Activated naive CD4-positive, alpha-beta T cell treated with anti-CD3 and anti-CD28 coated beads, Interleukin-2, amount 50 U/mL, for 72 hours (primary cell): ENCODE data around the gene WDR7. TPM values are rescaled to one million over a fixed set of nuclear protein-coding genes. Genes with fewer than 3 reads are reported as not detected.

Experiments used
- ATAC-seq, 2 donors: fragments of 150-1000 bp; cut with Tn5 transposase; 2 replicates each; pipeline ENCODE4 v1.10.0; 2021; ENCODE audit warnings: mild to moderate bottlenecking in 2 of 2, moderate library complexity in 2 of 2
- DNase-seq, 2 donors: peaks; one replicate each; pipeline ENCODE4 v3.0.0; 2021 to 2022; ENCODE audit warnings: low spot score in 2 of 2
- H3K27ac Mint-ChIP-seq, 2 donors: one replicate each; pipeline ENCODE4 v1.8.0; 2022; ENCODE audit warnings: mild to moderate bottlenecking in 2 of 2, mixed read lengths in 2 of 2
- H3K36me3 Mint-ChIP-seq, 2 donors: one replicate each; pipeline ENCODE4 v1.8.0; 2022; ENCODE audit warnings: mixed read lengths in 2 of 2
- H3K9me3 Mint-ChIP-seq, 2 donors: one replicate each; pipeline ENCODE4 v1.8.0; 2022; ENCODE audit warnings: mixed read lengths in 2 of 2
- total RNA-seq, 2 donors: library from RNA; stranded (reverse); gene quantifications; one replicate each; pipeline ENCODE4 v1.2.3, GENCODE V29; 2022

Gene WDR7
- total RNA-seq, 2 donors from 2014 or later = 21.9 to 33.7 TPM

DNA sequence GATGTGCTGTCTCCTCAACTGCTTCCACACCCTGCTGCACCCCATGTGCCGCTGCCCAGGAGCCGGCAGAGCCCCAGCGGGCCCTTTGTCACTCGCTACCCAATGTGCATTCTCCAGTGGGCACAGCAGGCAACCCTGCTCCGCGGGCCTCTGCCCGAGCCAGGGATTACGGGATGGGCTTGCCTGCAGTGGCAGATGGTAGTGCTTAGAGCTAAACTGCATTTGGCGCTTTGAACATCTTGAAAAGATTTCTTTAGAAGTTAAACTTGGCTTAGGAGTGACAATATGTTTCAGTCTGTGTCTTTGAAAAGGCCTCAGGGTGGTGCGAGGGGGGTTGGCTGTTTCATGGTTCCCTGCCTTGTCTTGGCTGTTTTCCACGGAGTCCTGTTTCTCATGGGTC is 411.7 kb downstream of the WDR7 start:
- DNase-seq (no peak), ATAC-seq (no peak)
- Mint-ChIP-seq H3K27ac (no peak overlapping the region), H3K36me3 (no peaks in the 10 kb centered on the region), H3K9me3 (no peaks in the 10 kb centered on the region)

DNA sequence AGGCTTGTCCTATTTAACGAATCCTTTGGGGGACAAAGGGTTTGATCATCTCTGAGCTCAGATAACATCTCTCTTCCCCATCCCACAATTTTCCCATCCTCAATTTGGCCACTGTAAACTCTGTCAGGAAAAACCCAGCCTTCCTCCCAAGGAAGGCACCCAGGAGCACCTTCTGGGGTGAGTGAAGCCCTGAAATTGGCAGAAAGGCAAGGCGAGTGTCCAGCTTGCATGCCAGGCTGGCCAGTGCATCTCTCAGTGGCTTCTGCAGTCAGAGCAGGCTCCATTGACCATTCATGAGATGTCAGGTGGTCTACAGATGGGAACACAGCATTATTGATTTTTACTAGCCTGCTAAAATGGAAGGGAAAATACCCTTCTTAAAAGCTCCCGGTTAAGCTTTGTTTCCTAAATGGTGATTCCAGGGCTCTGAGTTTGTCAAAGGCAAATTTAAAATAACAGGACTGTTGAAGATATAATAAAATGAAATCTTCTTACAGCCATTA is 412.5 kb downstream of the WDR7 start:
- Mint-ChIP-seq H3K9me3 (no peaks in the 10 kb centered on the region), H3K36me3 (no peaks in the 10 kb centered on the region), H3K27ac (no peak overlapping the region)
- no peak for ATAC-seq
- DNase-seq = no peak

DNA sequence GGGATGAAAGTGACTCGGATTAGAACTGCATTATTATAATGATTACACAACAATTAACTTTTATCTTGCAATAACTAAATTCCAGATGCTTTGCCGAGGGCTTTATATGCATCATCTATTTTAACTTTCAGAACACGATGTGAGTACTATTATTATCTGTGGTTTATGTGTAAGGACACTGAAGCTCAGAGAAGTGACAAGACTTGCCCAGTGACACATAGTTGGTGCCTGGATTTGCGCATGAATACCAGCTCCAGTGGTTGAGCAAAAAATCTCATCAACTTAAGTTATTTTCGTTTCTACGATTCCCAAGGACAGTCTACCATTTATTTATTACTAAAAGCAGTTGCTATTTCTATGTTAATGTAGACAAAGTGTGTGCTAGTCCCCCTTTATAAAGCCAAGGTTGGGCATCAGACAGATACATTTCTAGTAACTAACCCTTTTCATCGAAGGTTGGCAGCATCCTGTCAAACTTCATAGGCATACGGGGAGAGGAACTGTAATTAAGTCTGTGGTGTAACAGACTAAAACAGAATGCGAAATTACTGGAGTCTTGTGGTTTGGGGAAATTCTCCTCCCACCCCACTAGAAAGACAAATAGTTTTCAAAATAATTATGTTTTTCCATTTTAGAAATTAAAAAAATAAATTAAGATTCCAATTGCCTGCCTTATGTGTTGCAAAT is 422.5 kb downstream of the WDR7 start:
- no peak for DNase-seq
- Mint-ChIP-seq H3K36me3 (no peaks in the 10 kb centered on the region), H3K27ac (no peak overlapping the region), H3K9me3 (no peaks in the 10 kb centered on the region)
- ATAC-seq = no peak

DNA sequence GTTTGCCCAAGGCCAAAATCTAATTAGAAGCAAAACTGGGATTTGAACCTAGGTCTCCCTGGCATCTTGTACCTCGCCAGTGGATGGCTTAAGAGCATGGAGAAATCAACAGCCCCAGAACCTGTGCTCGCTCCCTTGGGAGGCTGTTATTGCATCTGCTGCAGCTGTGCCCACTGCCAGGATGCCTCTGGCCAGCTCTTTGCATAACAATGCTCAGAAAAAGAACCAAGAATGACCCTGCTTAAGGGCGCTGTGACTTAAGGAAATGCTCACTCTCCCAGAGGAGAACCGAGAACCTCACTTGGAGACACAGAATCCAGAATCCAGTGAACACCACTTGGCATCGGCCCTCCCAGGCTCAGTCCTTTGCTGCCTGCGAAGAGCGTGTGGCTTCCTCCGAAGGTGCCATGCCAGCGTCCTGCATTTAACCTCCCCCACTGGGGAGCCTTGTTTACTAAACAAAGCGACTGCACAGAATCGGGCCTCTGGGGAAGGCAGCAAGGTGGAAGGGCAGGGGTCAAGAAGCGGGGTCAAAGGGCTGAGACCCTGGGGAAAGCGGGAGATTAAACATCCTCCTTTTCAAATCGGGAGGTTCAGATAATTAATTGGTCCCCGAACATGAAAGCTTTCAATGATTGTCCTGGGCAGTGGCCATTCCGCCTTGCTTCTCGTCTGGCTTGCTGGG is 424.7 kb downstream of the WDR7 start:
- no peak for ATAC-seq

DNA sequence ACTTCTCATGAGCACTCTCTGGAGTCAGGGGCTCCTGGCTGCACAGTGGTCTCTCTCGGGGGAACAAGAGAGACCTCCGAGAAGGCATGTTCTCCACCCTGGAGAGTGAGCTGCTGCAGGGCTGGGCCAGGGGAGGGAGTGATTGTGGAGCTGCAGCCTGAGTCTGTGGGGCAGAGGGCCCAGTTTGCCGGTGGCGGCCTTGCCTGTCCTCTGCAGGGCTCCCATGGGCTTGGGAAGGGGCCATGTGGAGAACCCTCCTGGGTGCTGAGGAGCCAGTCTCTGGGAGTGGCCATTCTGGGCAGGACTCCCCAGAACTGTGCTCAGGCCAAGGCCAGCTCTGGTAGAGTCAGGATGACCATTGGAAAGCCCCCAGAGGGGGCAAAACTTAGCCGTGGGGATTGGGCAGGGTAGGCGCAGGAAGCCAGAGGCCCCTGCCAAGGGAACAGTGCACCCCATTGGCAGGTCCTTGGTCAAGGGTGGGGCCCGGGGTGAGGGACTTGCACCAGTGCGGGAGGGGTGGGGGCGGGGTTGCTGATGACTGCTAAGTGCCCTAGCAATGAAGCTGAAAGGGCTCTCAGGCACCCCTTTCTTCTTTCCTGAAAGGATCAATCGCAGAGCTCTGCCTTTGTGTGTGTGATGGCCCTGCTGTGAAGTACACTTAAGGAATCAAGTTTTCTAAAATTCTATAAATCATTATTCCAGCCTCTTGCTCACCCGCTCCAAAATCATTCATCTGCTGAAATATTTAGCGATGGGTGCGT is 426.0 kb downstream of the WDR7 start:
- DNase-seq (no peak), ATAC-seq (no peak)
- peaks cover 6% of the 10 kb centered on the region in 2 donors for H3K36me3 Mint-ChIP-seq
- peaks cover 8 to 9% of the 10 kb centered on the region in 2 donors for H3K9me3 Mint-ChIP-seq
- no peak overlapping the region for H3K27ac Mint-ChIP-seq

More for the DNA sequence above, 424.7 kb downstream of the WDR7 start:
- Mint-ChIP-seq H3K9me3 (peaks cover 5 to 6% of the 10 kb centered on the region in 2 donors), H3K27ac (no peak overlapping the region), H3K36me3 (peaks cover 6% of the 10 kb centered on the region in 2 donors)
- no peak for DNase-seq

DNA sequence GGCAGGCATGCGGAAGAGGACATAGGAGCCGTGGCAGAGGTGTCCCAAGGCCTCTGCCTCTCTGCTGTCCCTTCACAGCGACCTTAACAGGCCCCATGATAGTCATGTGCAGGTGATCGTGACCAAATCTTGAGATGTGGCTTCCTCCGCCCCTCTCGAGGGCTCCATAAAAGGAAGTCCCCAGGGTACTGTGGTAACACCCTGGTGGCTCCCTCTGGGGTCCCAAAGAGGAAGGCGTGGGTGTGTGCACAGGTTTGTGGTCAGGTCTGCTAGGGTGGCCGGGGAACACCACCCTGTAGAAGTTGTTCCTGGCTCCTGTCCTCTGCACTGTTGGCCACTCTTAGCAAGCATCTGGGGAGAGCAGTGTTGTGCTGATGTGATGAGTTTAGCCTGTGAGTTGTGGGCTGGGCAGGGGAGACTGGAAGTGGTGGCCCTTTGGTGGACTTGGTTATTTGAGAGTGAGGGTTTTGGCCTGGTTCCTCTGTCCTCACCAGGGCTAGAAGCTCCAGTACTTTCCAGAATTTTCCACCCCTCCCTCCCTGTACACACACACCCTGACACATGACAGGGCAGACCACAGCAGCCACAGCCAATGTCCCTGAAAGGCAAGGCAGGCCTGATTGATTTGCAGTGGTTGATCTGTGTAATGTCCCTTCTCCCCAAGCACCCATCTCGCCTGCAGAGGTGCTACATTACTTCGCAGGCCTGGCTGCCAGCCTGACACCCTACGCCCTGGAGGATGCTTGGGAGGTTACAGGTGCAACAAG is 426.8 kb downstream of the WDR7 start:
- ATAC-seq (peak; percentile 41 to 83), DNase-seq (peak in 1 of 2 donors; percentile 62)
- no peak overlapping the region for H3K27ac Mint-ChIP-seq
- H3K36me3 Mint-ChIP-seq = peaks cover 6% of the 10 kb centered on the region in 2 donors
- peaks cover 8 to 9% of the 10 kb centered on the region in 2 donors for H3K9me3 Mint-ChIP-seq

DNA sequence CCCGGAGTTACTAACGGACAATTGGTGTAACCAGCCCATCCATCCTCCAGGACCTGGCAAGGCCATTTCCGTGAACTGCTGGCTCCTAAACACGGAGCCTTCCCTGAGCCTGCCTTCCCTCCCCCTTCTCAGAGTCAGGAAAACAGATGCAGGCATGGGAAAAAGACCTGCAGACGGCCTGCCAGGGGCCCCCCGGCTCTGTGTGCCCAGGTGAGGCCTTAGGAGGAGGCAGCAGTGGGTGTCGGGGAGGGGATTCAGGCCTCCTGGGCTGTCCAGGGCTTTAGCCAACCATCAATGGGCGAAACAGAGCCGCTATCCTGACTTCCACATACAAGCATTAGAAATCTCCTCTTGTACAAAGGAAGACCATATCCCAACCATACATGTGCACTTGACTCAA is 427.5 kb downstream of the WDR7 start:
- DNase-seq = no peak
- Mint-ChIP-seq H3K9me3 (peaks cover 9% of the 10 kb centered on the region in 2 donors), H3K27ac (no peak overlapping the region), H3K36me3 (peaks cover 6% of the 10 kb centered on the region in 2 donors)
- no peak for ATAC-seq

DNA sequence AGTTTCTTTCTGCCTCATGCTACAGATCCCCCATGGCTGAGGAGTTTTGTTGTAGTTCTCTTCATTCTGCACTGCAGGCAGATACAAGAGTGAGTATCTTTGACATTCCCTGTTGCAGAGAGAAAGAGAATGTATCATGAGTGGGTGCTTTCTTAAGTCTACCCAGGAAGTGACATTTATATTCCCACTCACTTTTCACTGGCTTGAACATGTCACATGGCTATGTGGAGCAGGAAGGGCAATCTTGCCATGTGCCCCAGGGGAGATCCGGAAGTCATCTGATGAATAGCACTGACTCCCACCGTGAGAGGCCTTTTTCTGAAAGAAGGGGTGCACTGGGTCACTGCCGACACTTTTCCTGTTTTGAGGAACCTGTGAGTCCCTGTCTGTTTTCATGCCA is 429.3 kb downstream of the WDR7 start:
- Mint-ChIP-seq H3K27ac (no peak overlapping the region), H3K9me3 (peaks cover 9 to 17% of the 10 kb centered on the region in 2 donors), H3K36me3 (peaks cover 6% of the 10 kb centered on the region in 2 donors)
- DNase-seq = no peak
- ATAC-seq = no peak

DNA sequence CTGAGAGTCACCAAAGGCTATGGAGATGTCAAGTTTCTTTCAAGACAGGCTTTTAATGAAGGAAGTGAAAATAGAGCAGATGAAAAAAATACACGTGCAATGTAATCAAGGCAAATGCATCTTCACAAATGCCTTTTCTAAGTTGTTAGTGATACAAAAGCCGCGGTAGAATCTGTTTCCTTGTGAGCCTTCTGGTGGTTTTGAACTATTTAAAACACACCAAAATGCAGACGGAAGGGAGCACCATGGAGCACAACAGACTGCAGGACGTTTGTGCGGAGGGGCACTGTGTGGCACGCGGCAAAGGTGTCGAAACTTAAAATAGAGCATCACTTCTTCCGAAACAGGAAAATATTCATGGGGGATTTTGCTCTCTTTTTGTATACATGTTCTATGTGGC is 430.7 kb downstream of the WDR7 start:
- Mint-ChIP-seq H3K9me3 (peaks cover 9 to 17% of the 10 kb centered on the region in 2 donors), H3K27ac (no peak overlapping the region), H3K36me3 (peaks cover 6% of the 10 kb centered on the region in 2 donors)
- DNase-seq (no peak), ATAC-seq (no peak)

DNA sequence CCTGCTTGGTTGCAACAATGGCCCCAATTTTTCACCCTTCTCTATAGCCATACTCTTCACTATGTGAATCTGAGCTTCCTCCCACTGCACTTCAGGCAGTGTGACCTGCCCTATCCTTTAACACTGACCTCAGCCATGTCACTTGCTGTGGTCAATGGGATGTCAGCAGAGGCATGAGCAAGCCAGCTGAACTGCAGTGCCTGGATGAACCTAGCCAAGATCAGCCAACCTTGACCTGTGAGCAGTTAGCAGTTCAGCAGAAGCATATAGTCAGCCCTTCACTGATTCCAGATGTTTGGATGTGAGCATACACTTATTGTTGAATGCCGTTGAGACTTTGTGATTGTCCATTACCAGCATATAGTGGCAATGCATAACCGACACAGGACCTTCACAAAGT is 432.3 kb downstream of the WDR7 start:
- H3K36me3 Mint-ChIP-seq = peaks cover 6% of the 10 kb centered on the region in 2 donors
- H3K9me3 Mint-ChIP-seq = peaks cover 9 to 17% of the 10 kb centered on the region in 2 donors
- DNase-seq (no peak), ATAC-seq (no peak)
- no peak overlapping the region for H3K27ac Mint-ChIP-seq

DNA sequence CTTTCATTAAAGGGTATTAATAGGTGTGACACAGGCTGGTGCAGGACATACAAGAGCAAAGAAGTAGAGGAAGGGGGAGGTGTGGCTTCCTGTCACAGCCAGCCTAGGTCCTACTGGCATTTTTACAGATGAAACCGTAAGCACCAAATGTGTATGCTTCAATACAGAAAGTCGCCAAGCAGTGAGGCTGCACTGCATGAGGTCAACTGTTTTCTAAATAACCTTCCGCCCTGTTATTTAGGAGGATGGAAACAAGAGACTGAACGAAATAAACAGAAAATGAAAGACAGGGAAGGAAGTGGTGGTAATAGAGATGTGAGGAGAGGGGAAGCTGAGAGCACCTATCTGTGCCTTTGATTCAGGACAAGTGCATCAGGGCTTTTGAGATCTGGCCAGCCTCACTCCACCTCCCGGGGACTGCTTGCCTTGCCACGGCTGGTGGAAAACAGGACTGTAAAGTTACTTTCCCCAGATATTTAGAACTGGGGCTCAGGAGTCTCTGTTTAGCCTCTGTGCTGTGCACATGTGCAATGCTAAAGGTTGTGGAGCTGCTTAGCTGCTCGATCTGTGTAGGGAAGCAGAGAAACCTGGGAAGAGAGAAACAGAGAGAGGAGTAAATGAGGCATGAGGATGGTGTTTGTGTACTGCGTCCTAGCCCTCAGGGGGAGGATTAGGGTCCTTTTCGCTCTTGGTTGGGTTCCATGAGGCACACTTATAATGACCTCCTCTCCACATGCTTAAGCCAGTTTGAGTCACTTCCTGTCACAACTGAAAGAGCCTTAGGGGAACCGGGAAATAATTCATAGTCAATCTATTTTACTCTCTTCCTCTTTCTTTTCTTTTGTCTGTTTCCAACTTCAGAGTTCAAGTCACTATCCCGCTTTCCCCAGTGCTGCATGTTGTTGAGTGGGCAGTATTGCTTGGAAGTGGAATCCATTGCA is 433.4 kb downstream of the WDR7 start:
- Mint-ChIP-seq H3K9me3 (peaks cover 7 to 12% of the 10 kb centered on the region in 2 donors), H3K36me3 (peaks cover 1 to 6% of the 10 kb centered on the region in 2 donors), H3K27ac (no peak overlapping the region)
- DNase-seq = no peak
- peak in 1 of 2 donors; percentile 31 for ATAC-seq

DNA sequence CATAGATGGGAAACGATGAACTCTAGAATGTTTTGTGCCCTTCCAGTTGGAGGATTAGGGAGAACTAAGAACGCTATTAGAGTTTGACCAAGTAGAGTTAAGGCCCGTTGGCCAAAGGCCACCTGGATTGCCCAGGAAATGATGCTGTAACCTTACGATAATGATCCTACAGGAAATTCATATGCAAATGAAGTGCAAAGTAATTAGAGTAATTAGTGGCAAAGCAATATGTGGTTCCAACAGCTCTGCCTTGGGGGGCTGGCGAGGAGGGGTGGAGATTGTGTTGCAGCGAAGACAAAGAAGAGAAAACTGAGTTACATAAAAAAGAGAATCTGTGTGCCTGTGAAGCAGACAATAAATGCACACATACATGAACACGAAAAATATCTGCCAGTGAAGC is 434.2 kb downstream of the WDR7 start:
- peaks cover 0 to 2% of the 10 kb centered on the region in 2 donors for H3K36me3 Mint-ChIP-seq
- peaks cover 5 to 11% of the 10 kb centered on the region in 2 donors for H3K9me3 Mint-ChIP-seq
- ATAC-seq = no peak
- no peak overlapping the region for H3K27ac Mint-ChIP-seq
- no peak for DNase-seq

DNA sequence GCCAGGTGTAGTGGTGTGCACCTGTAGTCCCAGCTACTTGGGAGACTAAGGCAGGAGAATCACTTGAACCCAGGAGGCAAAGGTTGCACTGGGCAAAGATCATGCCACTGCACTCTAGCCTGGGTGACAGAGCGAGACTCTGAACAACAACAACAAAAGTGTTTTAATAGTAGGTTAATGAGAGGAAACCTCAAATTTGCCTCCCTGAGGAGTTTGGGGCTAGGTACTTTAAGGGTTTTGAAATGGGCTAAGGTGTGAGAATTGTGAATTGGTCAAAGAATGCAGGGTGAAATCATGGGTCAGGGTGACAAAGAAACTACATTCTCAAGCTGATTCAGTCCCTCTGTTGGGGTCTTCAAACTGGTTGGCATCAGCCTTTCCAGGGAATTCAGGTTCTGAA is 435.0 kb downstream of the WDR7 start:
- peaks cover 3 to 11% of the 10 kb centered on the region in 2 donors for H3K9me3 Mint-ChIP-seq
- ATAC-seq (no peak), DNase-seq (no peak)
- no peak overlapping the region for H3K27ac Mint-ChIP-seq
- no peaks in the 10 kb centered on the region for H3K36me3 Mint-ChIP-seq
